Stimulated activated CD4-positive, alpha-beta T cell treated with anti-CD3 and anti-CD28 coated beads, Interleukin-4, amount 100 ng/mL, for 24 hours (primary cell): Measurements from ENCODE around the gene FAM156B.
"Not testable (repeated sequence)": the region's sequence is repeated elsewhere in the genome, so short reads cannot be mapped to it uniquely, and the experiment has no call there.

Experiments
- DNase-seq: peaks from one replicate; pipeline ENCODE4 v3.0.0-alpha.2; 2020

The FAM156B gene

GRCh38 chrX:52896855-52897709 is at the start of gene FAM156B:
Gene FAM156B, plus strand, starts transcription at chrX:52897330. Its CDS starts 9,896 bp downstream, at chrX:52907226.
- DNase-seq = not testable (repeated sequence)

- no peak for DNase-seq
Observed at GRCh38 chrX:52852110-52852860, 44.8 kb upstream of the FAM156B start.

GRCh38 chrX:52856991-52857525 is 40.1 kb upstream of the FAM156B start:
- DNase-seq = not testable (repeated sequence)

- no peak for DNase-seq
Observed at GRCh38 chrX:52865343-52865998, 31.7 kb upstream of the FAM156B start.

GRCh38 chrX:52867610-52868348 is 29.4 kb upstream of the FAM156B start, which contains the start of gene XAGE3:
Gene XAGE3, minus strand, starts transcription at chrX:52868083. Its CDS starts 950 bp downstream, at chrX:52867133.
- no peak for DNase-seq

- no peak for DNase-seq
Observed at GRCh38 chrX:52870046-52870445, 27.1 kb upstream of the FAM156B start.

GRCh38 chrX:52873825-52874224 is 23.3 kb upstream of the FAM156B start:
- DNase-seq = not testable (repeated sequence)

GRCh38 chrX:52874661-52875060 is 22.5 kb upstream of the FAM156B start:
- no peak for DNase-seq

- not testable (repeated sequence) for DNase-seq
Observed at GRCh38 chrX:52875436-52875835, 21.7 kb upstream of the FAM156B start.

- DNase-seq = not testable (repeated sequence)
Observed at GRCh38 chrX:52876386-52876785, 20.7 kb upstream of the FAM156B start.

- DNase-seq = not testable (repeated sequence)
Observed at GRCh38 chrX:52887459-52887858, 9.7 kb upstream of the FAM156B start.

GRCh38 chrX:52888090-52888489 is 9.0 kb upstream of the FAM156B start:
- not testable (repeated sequence) for DNase-seq

- not testable (repeated sequence) for DNase-seq
Observed at GRCh38 chrX:52896438-52896837, 692 bp upstream of the FAM156B start.

GRCh38 chrX:52905531-52905930 is 8.4 kb downstream of the FAM156B start:
- DNase-seq = not testable (repeated sequence)

- not testable (repeated sequence) for DNase-seq
Observed at GRCh38 chrX:52906072-52906471, 8.9 kb downstream of the FAM156B start.

GRCh38 chrX:52907137-52907536 is 10.0 kb downstream of the FAM156B start:
- DNase-seq = not testable (repeated sequence)

- not testable (repeated sequence) for DNase-seq
Observed at GRCh38 chrX:52907900-52908299, 10.8 kb downstream of the FAM156B start.

GRCh38 chrX:52909313-52909969 is 12.3 kb downstream of the FAM156B start:
- not testable (repeated sequence) for DNase-seq

- not testable (repeated sequence) for DNase-seq
Observed at GRCh38 chrX:52913681-52914080, 16.6 kb downstream of the FAM156B start.

- DNase-seq = not testable (repeated sequence)
Observed at GRCh38 chrX:52914704-52915103, 17.6 kb downstream of the FAM156B start.

GRCh38 chrX:52923781-52924241 is 26.7 kb downstream of the FAM156B start:
- DNase-seq = no peak
